PC-3 (cell line): Measurements from ENCODE around the gene FAM107B.

Experiments
- CTCF ChIP-seq: fragments of 300-600 bp; sonication (generic); conservative IDR thresholded peaks from 2 replicates; pipeline ENCODE4 v1.5.1; 2017; ENCODE audit warnings: antibody characterized with exemption, low read depth, mild to moderate bottlenecking, low read length
- EZH2 ChIP-seq: fragments of 300-600 bp; sonication (generic); IDR thresholded peaks from one replicate; pipeline ENCODE4 v1.6.1; 2017; ENCODE audit warnings: antibody characterized with exemption, mild to moderate bottlenecking, low read length; ENCODE audit not compliant: unreplicated experiment

- TF ChIP-seq CTCF: no peak
- no peak for TF ChIP-seq EZH2
Observed at GRCh38 chr10:14489522-14490177, 285.0 kb downstream of the FAM107B start.
